Islet precursor cell (in vitro differentiated cells): ENCODE data around the gene ARID3C.

Experiments used
- DNase-seq: peaks from one replicate; pipeline ENCODE4 v3.0.0-alpha.2; 2018

Gene ARID3C

GRCh38 chr9:34576597-34577399, 52.1 kb downstream of the ARID3C start:
- DNase-seq = peak; percentile 91

- no peak for DNase-seq
Observed at GRCh38 chr9:34575862-34576596, 52.8 kb downstream of the ARID3C start.

GRCh38 chr9:34575241-34575640, 53.6 kb downstream of the ARID3C start:
- no peak for DNase-seq

GRCh38 chr9:34574571-34574970, 54.3 kb downstream of the ARID3C start:
- DNase-seq = no peak

GRCh38 chr9:34573599-34574325, 55.1 kb downstream of the ARID3C start:
- DNase-seq = no peak

- no peak for DNase-seq
Observed at GRCh38 chr9:34572628-34573027, 56.2 kb downstream of the ARID3C start.

- no peak for DNase-seq
Observed at GRCh38 chr9:34572092-34572491, 56.8 kb downstream of the ARID3C start.

GRCh38 chr9:34571481-34571810, 57.4 kb downstream of the ARID3C start:
- no peak for DNase-seq
